Measurements from ENCODE around the gene TNS4.

GRCh38 chr17:40517981-40518380 lies 16.6 kb upstream of the TNS4 start:
- TF ChIP-seq, protein P1, sequence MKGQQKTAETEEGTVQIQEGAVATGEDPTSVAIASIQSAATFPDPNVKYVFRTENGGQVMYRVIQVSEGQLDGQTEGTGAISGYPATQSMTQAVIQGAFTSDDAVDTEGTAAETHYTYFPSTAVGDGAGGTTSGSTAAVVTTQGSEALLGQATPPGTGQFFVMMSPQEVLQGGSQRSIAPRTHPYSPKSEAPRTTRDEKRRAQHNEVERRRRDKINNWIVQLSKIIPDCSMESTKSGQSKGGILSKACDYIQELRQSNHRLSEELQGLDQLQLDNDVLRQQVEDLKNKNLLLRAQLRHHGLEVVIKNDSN (IDR thresholded peaks at IDR 0.05) = no peak
- TF ChIP-seq EGR1 (IDR thresholded peaks at IDR 0.05) = no peak
- TF ChIP-seq, protein P2, sequence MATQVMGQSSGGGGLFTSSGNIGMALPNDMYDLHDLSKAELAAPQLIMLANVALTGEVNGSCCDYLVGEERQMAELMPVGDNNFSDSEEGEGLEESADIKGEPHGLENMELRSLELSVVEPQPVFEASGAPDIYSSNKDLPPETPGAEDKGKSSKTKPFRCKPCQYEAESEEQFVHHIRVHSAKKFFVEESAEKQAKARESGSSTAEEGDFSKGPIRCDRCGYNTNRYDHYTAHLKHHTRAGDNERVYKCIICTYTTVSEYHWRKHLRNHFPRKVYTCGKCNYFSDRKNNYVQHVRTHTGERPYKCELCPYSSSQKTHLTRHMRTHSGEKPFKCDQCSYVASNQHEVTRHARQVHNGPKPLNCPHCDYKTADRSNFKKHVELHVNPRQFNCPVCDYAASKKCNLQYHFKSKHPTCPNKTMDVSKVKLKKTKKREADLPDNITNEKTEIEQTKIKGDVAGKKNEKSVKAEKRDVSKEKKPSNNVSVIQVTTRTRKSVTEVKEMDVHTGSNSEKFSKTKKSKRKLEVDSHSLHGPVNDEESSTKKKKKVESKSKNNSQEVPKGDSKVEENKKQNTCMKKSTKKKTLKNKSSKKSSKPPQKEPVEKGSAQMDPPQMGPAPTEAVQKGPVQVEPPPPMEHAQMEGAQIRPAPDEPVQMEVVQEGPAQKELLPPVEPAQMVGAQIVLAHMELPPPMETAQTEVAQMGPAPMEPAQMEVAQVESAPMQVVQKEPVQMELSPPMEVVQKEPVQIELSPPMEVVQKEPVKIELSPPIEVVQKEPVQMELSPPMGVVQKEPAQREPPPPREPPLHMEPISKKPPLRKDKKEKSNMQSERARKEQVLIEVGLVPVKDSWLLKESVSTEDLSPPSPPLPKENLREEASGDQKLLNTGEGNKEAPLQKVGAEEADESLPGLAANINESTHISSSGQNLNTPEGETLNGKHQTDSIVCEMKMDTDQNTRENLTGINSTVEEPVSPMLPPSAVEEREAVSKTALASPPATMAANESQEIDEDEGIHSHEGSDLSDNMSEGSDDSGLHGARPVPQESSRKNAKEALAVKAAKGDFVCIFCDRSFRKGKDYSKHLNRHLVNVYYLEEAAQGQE (IDR thresholded peaks at IDR 0.05; ENCODE audit: low read depth) = no peak
- no peak for TF ChIP-seq NFIC (IDR thresholded peaks at IDR 0.05)
- no peak for TF ChIP-seq EP300 (IDR thresholded peaks at IDR 0.05; ENCODE audit: borderline replicate concordance)
- TF ChIP-seq TAF1 (IDR thresholded peaks at IDR 0.05; ENCODE audit: low read depth) = no peak
- TF ChIP-seq, protein P3, sequence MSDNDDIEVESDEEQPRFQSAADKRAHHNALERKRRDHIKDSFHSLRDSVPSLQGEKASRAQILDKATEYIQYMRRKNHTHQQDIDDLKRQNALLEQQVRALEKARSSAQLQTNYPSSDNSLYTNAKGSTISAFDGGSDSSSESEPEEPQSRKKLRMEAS (IDR thresholded peaks at IDR 0.05) = no peak
- no peak for TF ChIP-seq YY1 (IDR thresholded peaks at IDR 0.05; ENCODE audit: low read depth)
- no peak for TF ChIP-seq TEAD4 (IDR thresholded peaks at IDR 0.05)
- TF ChIP-seq FOXM1 (IDR thresholded peaks at IDR 0.05; ENCODE audit: borderline replicate concordance, low read depth) = no peak
